Measurements from ENCODE around the gene PRCD.
"Not testable (repeated sequence)": the region's sequence is repeated elsewhere in the genome, so short reads cannot be mapped to it uniquely, and the experiment has no call there.

The PRCD gene

GRCh38 chr17:76528528-76529223 is 11.2 kb upstream of the PRCD start:
- DNase-seq = peak in 1 of 2 donors; percentile 25

GRCh38 chr17:76529224-76530094 is 10.4 kb upstream of the PRCD start:
- no peak for DNase-seq

GRCh38 chr17:76530095-76530723 is 9.6 kb upstream of the PRCD start:
- DNase-seq = no peak

- DNase-seq = no peak
These were observed 8.9 kb upstream of the PRCD start for GRCh38 chr17:76530811-76531485.

GRCh38 chr17:76531486-76532038 is 8.3 kb upstream of the PRCD start:
- no peak for DNase-seq

GRCh38 chr17:76532072-76532651 is 7.7 kb upstream of the PRCD start:
- DNase-seq = no peak

- not testable (repeated sequence) for DNase-seq
These were observed 6.0 kb upstream of the PRCD start for GRCh38 chr17:76533640-76534359.

GRCh38 chr17:76534831-76535732 is 4.8 kb upstream of the PRCD start:
- no peak for DNase-seq

GRCh38 chr17:76535788-76536510 is 3.9 kb upstream of the PRCD start:
- DNase-seq = no peak

- DNase-seq = no peak
These were observed 3.1 kb upstream of the PRCD start for GRCh38 chr17:76536511-76537287.

GRCh38 chr17:76537288-76537577 is 2.6 kb upstream of the PRCD start:
- no peak for DNase-seq

- no peak for DNase-seq
These were observed 2.1 kb upstream of the PRCD start, which contains the start of gene CYGB for GRCh38 chr17:76537578-76538280. CYGB (minus strand) TSS chr17:76537709; CDS start chr17:76537542, 167 bp downstream.

- DNase-seq = no peak
These were observed 1.4 kb upstream of the PRCD start for GRCh38 chr17:76538281-76538931.

GRCh38 chr17:76538941-76539570 is 788 bp upstream of the PRCD start:
- DNase-seq = no peak

GRCh38 chr17:76540381-76541300 is 797 bp downstream of the PRCD start:
- DNase-seq = peak; percentile 15 to 68

GRCh38 chr17:76541739-76542454 is 2.1 kb downstream of the PRCD start:
- DNase-seq = no peak
